Measurements from ENCODE around the gene BIRC3. TPM values are rescaled to one million over a fixed set of nuclear protein-coding genes. Genes with fewer than 3 reads are reported as not detected.

The BIRC3 gene
- total RNA-seq, 1 donor: 8.2 TPM

GRCh38 chr11:102274628-102275027, 42.7 kb upstream of the BIRC3 start:
- no peak for DNase-seq (ENCODE audit: low read depth)
- no peak overlapping the region for H3K4me3 ChIP-seq (ENCODE audit: low read depth, low read length)
- TF ChIP-seq, protein P1, sequence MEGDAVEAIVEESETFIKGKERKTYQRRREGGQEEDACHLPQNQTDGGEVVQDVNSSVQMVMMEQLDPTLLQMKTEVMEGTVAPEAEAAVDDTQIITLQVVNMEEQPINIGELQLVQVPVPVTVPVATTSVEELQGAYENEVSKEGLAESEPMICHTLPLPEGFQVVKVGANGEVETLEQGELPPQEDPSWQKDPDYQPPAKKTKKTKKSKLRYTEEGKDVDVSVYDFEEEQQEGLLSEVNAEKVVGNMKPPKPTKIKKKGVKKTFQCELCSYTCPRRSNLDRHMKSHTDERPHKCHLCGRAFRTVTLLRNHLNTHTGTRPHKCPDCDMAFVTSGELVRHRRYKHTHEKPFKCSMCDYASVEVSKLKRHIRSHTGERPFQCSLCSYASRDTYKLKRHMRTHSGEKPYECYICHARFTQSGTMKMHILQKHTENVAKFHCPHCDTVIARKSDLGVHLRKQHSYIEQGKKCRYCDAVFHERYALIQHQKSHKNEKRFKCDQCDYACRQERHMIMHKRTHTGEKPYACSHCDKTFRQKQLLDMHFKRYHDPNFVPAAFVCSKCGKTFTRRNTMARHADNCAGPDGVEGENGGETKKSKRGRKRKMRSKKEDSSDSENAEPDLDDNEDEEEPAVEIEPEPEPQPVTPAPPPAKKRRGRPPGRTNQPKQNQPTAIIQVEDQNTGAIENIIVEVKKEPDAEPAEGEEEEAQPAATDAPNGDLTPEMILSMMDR (IDR thresholded peaks at IDR 0.05; ENCODE audit: insufficient read depth, low read depth, low read length): no peak

- TF ChIP-seq, protein P1 (IDR thresholded peaks at IDR 0.05; ENCODE audit: insufficient read depth, low read depth, low read length): no peak
- DNase-seq (ENCODE audit: low read depth): no peak
- H3K4me3 ChIP-seq (ENCODE audit: low read depth, low read length): no peak overlapping the region
These were observed 40.9 kb upstream of the BIRC3 start for GRCh38 chr11:102276362-102276761.

- DNase-seq (ENCODE audit: low read depth): no peak
- H3K4me3 ChIP-seq (ENCODE audit: low read depth, low read length): no peak overlapping the region
- TF ChIP-seq, protein P1 (IDR thresholded peaks at IDR 0.05; ENCODE audit: insufficient read depth, low read depth, low read length): no peak
These were observed 40.5 kb upstream of the BIRC3 start for GRCh38 chr11:102276783-102277182.

- H3K4me3 ChIP-seq (ENCODE audit: low read depth, low read length): peak overlapping the region; percentile 13
- TF ChIP-seq, protein P1 (IDR thresholded peaks at IDR 0.05; ENCODE audit: insufficient read depth, low read depth, low read length): peak; percentile 21
- peak; percentile 58 for DNase-seq (ENCODE audit: low read depth)
These were observed 37.6 kb upstream of the BIRC3 start for GRCh38 chr11:102279641-102280170.

- TF ChIP-seq, protein P1 (IDR thresholded peaks at IDR 0.05; ENCODE audit: insufficient read depth, low read depth, low read length): no peak
- no peak overlapping the region for H3K4me3 ChIP-seq (ENCODE audit: low read depth, low read length)
- DNase-seq (ENCODE audit: low read depth): no peak
These were observed 36.9 kb upstream of the BIRC3 start for GRCh38 chr11:102280245-102280833.

DNA sequence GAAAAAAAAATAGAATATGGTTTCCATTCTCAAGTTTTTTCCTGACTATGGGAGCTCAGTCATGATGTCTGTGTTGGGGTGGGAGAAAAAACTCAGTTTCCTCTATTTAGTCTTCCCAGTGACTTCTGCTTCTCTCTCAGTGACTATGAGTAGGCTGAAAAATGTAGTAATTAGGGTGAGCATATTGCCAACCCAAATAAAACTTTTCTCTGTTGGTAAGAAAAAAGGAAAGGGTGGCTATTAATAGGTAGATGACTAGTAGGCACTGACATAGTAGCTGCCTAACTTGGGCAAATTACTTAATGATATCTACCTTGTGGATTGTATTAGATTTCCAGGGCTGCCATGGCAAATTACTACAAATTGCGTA, 34.2 kb upstream of the BIRC3 start:
- no peak overlapping the region for H3K4me3 ChIP-seq (ENCODE audit: low read depth, low read length)
- DNase-seq (ENCODE audit: low read depth): no peak
- TF ChIP-seq, protein P1 (IDR thresholded peaks at IDR 0.05; ENCODE audit: insufficient read depth, low read depth, low read length): no peak

GRCh38 chr11:102284008-102284407, 33.3 kb upstream of the BIRC3 start:
- no peak overlapping the region for H3K4me3 ChIP-seq (ENCODE audit: low read depth, low read length)
- TF ChIP-seq, protein P1 (IDR thresholded peaks at IDR 0.05; ENCODE audit: insufficient read depth, low read depth, low read length): no peak
- no peak for DNase-seq (ENCODE audit: low read depth)
